ENCODE measurements around the gene RCN2. TPM values are rescaled to one million over a fixed set of nuclear protein-coding genes. Genes with fewer than 3 reads are reported as not detected.
A peak's percentile ranks its signal among the peaks of the same experiment; 100 is the strongest.

RCN2 gene
- total RNA-seq, 1 donor from 2014 or later: 51.7 TPM

DNA sequence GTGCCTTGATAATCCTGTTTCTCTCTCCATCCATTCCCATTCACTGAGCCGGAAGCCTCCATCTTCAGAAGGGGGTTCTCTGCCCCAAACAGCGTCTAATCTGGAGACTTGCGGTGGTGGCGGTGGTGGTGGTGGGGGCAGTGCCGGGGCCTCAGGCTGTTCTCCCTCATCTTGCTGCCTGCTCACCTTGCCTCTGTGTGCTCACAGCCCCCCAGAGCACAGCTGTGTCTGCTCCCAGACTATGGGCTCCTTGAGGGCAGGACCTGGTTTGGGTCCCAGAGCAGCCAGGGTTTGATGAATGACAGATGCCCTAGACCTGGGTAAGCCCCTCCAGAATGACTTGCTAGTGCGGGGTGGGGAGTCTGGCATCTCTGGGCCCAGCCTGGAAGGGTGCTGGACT, 62.9 kb downstream of the RCN2 start:
- DNase-seq (ENCODE audit: low read depth): no peak

DNA sequence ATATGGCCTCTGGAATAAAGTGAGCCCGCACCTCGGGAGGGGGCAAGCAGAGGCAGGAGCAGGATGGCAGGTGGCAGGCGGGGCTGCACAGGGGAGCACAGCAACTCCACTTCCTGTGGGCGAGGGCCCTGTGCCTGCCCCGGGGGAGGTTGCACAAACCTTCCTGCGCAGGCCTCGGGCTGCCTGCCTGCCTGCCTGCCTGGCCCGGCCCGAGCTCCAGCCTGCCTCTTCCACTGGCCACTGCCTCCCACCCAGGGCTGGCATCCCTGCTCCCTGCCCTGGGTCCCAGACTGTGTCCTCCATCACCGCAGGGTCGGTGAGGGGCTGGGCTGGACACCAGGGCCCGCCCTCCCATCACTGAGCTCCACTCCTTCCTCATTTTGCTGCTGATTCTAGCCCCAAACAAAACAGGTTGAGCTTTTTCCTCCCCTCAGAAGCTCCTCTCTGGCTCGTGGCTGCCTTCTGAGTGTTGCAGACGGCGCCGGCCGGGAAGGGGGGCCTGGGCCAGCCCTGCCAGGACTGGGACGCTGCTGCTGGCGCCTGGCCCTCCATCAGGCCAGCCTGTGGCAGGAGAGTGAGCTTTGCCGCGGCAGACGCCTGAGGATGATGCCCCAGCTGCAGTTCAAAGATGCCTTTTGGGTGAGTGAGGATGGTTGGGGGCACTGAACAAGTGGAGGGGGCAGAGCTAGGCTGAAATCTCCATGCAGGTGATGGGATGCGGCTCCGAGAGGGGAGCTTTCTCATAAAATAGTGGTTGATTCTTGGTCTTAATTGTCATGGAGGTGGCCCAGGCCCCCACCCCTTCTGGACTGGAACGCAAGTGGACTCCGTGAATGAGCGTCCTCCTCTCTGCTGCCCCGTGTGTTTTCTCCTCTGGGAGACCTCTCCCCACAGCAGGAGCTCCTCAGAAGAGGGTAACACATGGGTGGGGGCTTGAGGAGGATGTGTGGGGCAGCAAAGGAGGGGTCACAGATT, 63.7 kb downstream of the RCN2 start, which contains the start of gene PSTPIP1:
PSTPIP1 (plus strand) TSS at position 156 of the 975 bp plus-strand sequence; CDS start at position 604, 448 bp downstream.
- no peak for DNase-seq (ENCODE audit: low read depth)

DNA sequence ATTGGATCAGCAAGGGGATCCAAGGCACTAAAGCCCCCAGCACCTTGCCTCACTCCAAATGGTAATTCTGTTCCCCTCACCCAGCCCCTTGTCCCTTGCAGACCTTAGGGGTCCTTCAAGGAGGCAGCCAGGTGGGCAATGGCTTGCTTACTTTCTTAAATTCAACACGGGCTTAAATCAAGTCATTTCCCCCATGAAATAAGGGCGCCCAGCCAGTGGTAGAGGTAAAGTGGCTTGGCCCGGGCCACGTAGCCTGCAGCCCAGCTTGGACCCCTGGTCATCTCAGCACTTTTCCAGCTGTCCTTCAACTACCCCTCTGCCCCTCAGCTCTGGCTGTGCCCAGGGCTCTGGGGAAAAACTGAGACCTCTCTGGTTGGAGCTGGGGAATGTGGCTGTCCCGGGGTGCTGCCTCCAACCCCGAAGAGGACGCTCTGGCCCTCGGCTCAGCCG, 64.6 kb downstream of the RCN2 start:
- no peak for DNase-seq (ENCODE audit: low read depth)

DNA sequence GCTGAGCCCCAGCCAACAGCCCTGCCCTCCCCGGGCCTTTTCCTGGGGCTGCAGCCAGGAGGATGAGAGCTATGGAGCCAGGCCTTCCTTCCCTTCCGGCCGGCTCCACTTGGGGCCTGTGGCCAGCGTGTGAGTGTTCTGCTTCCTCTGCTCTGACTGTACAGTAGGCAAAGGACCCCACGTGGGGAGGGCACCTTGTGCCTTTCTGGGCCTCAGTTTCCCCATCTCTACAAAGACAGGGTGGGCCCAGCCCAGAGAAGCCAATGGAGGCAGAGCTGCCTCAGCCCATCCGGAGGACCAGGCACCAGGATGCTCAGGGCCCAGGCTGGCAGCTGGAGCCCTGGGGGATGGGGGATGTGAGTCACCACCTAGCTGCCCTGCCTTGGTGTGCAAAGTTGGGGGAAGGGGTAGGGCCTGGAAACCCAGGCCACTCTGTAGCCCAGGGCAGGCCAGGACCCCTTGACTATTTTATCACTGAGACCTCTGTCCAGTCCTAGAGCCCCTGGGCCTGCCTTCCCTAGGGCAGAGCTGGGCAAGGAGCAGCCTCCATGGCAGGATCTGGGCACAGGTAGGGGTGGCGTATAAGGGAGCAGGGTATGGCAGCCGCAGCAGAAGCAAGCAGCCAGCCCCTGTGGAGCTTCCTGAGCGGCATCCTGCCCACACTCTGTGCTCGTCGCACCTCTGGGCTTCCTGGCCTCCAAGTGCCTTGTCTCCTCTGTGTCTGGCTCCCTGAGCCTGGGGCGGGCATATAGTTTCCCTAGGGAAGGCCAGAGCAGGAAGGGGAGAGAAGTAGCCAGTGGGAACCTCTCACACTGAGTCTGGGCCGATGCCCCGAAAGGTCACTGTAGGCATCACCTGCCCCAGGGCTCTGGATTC, 65.2 kb downstream of the RCN2 start:
- DNase-seq (ENCODE audit: low read depth): peak; percentile 7

DNA sequence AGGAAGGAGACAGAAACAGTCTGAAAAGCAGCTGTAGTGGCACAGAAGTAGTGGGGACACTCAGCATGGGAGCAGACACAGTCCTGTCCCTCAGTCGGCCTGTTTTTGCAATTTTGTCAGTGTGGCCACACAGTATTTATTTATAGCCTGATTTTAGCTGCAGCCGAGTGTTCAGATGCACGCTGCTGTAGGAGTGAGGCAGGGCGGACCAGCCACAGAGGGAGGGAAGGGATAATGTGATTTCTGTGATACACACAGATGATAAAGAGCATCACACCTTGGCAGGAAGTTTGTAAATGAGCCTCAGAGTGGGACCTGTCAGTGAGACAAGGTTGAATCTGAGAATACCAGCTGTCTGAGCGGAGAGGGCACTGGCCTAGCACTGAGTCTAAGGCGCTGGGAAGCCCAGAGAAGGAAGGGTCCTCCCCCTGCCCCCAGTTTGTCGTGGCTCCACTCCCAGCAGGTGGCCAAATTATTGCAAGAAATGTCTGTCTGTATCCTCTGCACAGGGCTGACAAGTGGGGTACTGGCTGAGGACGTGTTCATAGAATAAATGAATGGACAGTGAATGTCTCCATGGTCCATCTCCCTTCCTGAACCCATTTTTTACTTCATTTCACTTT, 67.2 kb downstream of the RCN2 start:
- DNase-seq (ENCODE audit: low read depth): no peak

DNA sequence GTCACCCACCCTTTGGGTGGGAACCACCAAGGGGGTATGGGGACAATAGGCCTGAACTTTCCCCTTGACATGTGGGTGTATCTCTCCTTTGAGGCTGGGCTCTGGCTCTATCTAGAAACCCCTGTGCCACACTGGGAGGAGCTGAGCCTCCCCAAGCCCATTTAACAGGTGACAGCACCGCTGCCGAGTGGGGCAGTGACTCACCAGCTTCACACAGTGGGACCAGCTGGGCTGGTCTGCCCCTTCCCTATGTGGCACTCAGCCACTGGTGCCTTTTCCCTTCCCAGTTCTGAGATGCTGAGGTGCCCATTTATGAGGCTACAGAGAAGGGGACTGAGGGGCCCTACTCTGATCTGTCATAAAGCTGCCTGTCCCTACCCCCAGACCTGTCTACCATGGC, 68.4 kb downstream of the RCN2 start:
- DNase-seq (ENCODE audit: low read depth): no peak

DNA sequence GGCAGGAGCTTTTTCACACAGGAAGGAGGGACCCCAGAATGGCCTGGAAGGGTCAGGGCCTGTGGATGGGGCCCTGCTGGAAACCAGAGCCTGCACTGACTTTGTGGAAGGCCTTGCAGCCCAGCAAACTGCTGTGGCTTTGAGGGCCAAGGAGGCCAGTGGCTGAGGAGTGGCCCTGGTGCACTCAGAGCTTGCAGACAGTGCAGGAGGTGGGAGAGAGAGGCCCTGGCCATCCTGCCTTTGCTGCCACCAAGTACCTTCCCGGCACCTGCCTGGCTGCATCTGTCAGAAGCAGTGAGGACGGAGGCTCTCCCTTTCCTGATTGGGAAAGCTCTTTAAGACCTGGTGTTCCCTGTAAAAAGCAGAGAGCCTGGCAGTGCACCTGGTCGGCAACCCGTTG, 69.8 kb downstream of the RCN2 start:
- no peak for DNase-seq (ENCODE audit: low read depth)

DNA sequence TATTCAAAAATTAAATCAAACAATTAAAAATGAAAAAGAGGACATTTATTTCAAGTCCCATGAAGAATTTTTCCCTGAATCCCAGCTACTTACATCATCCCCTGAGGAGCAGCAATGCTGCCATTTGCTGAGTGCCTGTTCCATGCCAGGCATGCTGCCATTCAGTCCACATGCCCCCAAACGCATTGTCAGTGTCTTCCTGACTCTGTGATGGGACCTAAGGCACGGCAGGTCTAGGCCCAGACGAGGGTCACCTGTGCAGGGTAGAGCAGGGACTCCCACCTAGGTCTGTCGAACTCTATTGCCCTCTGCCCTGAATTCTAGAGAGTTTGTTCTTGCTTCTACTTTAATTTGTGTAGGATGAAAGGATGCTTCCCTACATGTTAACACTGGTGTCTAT, 70.4 kb downstream of the RCN2 start:
- no peak for DNase-seq (ENCODE audit: low read depth)

DNA sequence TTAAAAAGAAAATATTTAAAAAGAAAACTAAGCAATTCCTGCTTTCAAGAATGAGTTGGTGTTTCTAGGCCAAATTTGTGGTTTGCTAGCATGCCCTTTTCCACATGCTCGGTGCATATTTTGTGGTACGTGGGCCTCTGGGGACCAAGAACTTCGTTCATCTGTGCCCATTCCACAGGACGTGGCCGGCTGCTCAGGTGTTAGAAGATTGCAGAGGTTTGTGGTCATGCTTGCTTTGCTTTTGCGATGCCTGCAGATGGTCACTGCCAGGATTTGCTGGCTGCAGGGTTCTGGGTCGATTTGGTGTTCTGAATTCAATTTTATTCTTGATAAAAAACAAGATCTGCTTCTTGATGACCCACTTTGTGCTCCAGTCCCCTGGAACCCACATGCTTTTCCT, 70.9 kb downstream of the RCN2 start:
- no peak for DNase-seq (ENCODE audit: low read depth)

DNA sequence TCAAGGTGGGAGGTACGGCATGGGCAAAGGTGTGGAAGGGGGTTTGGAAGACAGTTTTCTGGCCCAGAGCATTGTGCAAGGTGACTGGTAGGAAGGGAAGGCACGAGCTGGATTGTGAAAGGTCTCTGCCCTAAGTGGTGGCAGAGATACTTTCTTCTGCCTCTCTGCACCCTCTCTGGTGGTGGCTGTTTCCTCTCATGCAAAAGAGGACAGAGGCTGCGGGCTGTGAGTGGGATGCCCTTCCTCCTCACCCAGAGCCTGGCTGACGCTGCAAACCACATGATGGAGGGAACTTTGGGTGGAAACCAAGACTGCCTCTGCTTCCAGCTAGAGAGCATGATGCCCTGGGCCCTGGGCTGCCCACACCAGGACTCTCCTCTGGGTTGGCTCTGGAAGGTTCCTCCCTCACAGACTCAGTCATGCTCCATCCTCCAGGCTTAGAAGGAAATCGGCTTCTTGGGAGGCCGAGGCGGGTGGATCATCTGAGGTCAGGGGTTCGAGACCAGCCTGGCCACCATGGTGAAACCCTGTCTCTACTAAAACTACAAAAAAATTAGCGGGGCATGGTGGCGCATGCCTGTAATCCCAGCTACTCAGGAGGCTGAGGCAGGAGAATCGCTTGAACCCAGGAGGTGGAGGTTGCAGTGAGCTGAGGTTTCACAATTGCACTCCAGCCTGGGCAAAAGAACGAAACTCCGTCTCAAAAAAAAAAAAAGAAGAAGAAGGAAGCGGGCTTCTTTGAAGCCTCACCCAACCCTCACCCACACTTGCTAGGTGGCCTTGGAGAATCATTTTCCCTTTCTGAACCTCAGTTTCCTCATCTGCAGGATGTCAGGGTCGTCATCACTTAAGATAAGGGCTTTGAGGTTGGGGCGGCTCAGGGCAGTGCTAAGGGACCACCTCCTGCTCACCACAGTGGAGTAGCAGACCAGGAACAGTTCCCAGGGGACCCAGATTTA, 71.7 kb downstream of the RCN2 start:
- no peak for DNase-seq (ENCODE audit: low read depth)

Other genes with a start within 250 kb of the RCN2 start
- 7.3 and 11.7 TPM in 2 replicates for gene SCAPER, start 26.4 kb upstream of the RCN2 start, total RNA-seq
- not detected in 2 replicates for gene PSTPIP1, start 63.4 kb downstream of the RCN2 start, total RNA-seq
- 327 and 533 TPM in 2 replicates for gene TSPAN3, start 139.4 kb downstream of the RCN2 start, total RNA-seq

All from renal cortical epithelial cell (primary cell).